Smooth muscle cell (in vitro differentiated cells): ENCODE measurements around the gene STAM. TPM values are rescaled to one million over a fixed set of nuclear protein-coding genes. Genes with fewer than 3 reads are reported as not detected.
"Not testable (repeated sequence)": the region's sequence is repeated elsewhere in the genome, so short reads cannot be mapped to it uniquely, and the experiment has no call there.

Experiments used
- DNase-seq: peaks from one replicate; lab custom pipeline; 2025; ENCODE audit not compliant: unreplicated experiment; lab: John Stamatoyannopoulos, UW
- H2AFZ ChIP-seq: fragments of 200-600 bp; sonication (generic); 2 replicates; pipeline ENCODE4 v1.6.0; 2016; ENCODE audit warnings: antibody characterized with exemption, low read depth, mild to moderate bottlenecking
- H3F3A ChIP-seq: fragments of 200-600 bp; sonication (generic); 2 replicates; pipeline ENCODE4 v1.6.0; 2017; ENCODE audit warnings: antibody characterized with exemption, low read depth
- H3K27ac ChIP-seq: fragments of 200-600 bp; sonication (generic); 2 replicates; pipeline ENCODE4 v1.5.1; 2016; ENCODE audit warnings: low read depth, mild to moderate bottlenecking
- H3K27me3 ChIP-seq: fragments of 200-600 bp; sonication (generic); 2 replicates; pipeline ENCODE4 v1.6.1; 2016; ENCODE audit warnings: low read depth, mild to moderate bottlenecking
- H3K36me3 ChIP-seq: fragments of 200-600 bp; sonication (generic); 2 replicates; pipeline ENCODE4 v1.5.1; 2016; ENCODE audit warnings: low read depth
- H3K4me1 ChIP-seq: fragments of 200-600 bp; sonication (generic); 2 replicates; pipeline ENCODE4 v1.5.1; 2016; ENCODE audit warnings: low read depth
- H3K4me2 ChIP-seq: fragments of 200-600 bp; sonication (generic); 2 replicates; pipeline ENCODE4 v1.6.0; 2016; ENCODE audit warnings: mild to moderate bottlenecking
- H3K4me3 ChIP-seq: fragments of 200-600 bp; sonication (generic); 2 replicates; pipeline ENCODE4 v1.5.1; 2016; ENCODE audit warnings: mild to moderate bottlenecking
- H3K79me2 ChIP-seq: fragments of 200-600 bp; sonication (generic); 2 replicates; pipeline ENCODE4 v1.6.0; 2016; ENCODE audit warnings: low read depth, mild to moderate bottlenecking
- H3K9ac ChIP-seq: fragments of 200-600 bp; sonication (generic); 2 replicates; pipeline ENCODE4 v1.6.0; 2016; ENCODE audit warnings: low read depth
- H3K9me3 ChIP-seq: fragments of 200-600 bp; sonication (generic); replicated peaks from 2 replicates; pipeline ENCODE4 v1.5.1; 2016; ENCODE audit warnings: low read depth
- H4K20me1 ChIP-seq: fragments of 200-600 bp; sonication (generic); 2 replicates; pipeline ENCODE4 v1.6.0; 2016; ENCODE audit warnings: low read depth
- WGBS: methylation state at CpG from one replicate; pipeline ENCODE4 v1.1.7; 2016; ENCODE audit warnings: low lambda C conversion rate; 5-methylcytosine and 5-hydroxymethylcytosine counted together
- polyA plus RNA-seq: library from polyadenylated mRNA; unstranded; fragments of >200 nt; fragmentation: Nextera tagmentation; extraction: Ambion mirVana; gene quantifications from 2 replicates; pipeline ENCODE4 v1.2.1, GENCODE V29; 2016
- total RNA-seq: library from RNA; depleted of rRNA; stranded (reverse); fragments of >200 nt; gene quantifications from 2 replicates; pipeline ENCODE4 v1.2.3, GENCODE V29; 2014
- TF ChIP-seq, protein P1 (sequence below): fragments of 200-600 bp; sonication (generic); IDR thresholded peaks from 2 replicates; pipeline ENCODE4 v1.5.1; 2017; ENCODE audit warnings: borderline replicate concordance, mild to moderate bottlenecking, antibody characterized with exemption; ENCODE audit not compliant: insufficient read depth, poor library complexity, severe bottlenecking

The STAM gene
- total and polyA plus RNA-seq, 2 experiments from 2014 or later: 16.0 to 30.2 TPM

GRCh38 chr10:17622061-17622460 is 21.9 kb upstream of the STAM start:
- Histone ChIP-seq H3K27me3 (no peaks in the 10 kb centered on the region), H3K9me3 (no peaks in the 10 kb centered on the region), H3K4me1 (no peaks in the 10 kb centered on the region), H3K36me3 (no peaks in the 10 kb centered on the region), H3K4me3 (no peak overlapping the region), H3K9ac (no peak overlapping the region), H3K79me2 (no peaks in the 10 kb centered on the region), H2AFZ (no peak overlapping the region), H3K27ac (no peak overlapping the region), H3K4me2 (no peak overlapping the region), H4K20me1 (no peaks in the 10 kb centered on the region), H3F3A (peaks cover 4% of the 10 kb centered on the region)
- no peak for DNase-seq
- whole genome bisulfite sequencing: 75% methylated on average over 8 of the region's 8 CpGs
- TF ChIP-seq, protein P1, sequence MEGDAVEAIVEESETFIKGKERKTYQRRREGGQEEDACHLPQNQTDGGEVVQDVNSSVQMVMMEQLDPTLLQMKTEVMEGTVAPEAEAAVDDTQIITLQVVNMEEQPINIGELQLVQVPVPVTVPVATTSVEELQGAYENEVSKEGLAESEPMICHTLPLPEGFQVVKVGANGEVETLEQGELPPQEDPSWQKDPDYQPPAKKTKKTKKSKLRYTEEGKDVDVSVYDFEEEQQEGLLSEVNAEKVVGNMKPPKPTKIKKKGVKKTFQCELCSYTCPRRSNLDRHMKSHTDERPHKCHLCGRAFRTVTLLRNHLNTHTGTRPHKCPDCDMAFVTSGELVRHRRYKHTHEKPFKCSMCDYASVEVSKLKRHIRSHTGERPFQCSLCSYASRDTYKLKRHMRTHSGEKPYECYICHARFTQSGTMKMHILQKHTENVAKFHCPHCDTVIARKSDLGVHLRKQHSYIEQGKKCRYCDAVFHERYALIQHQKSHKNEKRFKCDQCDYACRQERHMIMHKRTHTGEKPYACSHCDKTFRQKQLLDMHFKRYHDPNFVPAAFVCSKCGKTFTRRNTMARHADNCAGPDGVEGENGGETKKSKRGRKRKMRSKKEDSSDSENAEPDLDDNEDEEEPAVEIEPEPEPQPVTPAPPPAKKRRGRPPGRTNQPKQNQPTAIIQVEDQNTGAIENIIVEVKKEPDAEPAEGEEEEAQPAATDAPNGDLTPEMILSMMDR: no peak

DNA sequence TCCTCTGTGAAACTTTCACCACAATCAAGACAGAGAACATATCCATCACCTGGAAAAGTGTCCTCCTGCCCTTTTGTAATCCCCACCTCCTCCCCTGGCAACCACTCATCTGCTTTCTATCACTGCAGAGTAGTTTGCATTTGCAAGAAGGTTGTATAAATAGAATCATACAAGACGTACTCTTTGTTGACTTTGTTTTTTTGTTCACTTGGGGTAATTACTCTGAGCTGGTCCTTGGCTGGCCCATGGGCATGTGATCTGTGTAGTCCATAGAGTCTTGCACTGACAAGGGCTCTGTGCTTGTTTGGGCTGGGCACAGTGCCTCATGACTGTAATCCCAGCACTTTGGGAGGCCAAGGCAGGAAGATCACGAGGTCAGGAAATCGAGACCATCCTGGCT is 19.0 kb upstream of the STAM start:
- Histone ChIP-seq H3K79me2 (no peaks in the 10 kb centered on the region), H3K27me3 (no peaks in the 10 kb centered on the region), H3K4me1 (no peaks in the 10 kb centered on the region), H3K27ac (no peak overlapping the region), H3F3A (no peaks in the 10 kb centered on the region), H3K4me2 (no peak overlapping the region), H4K20me1 (no peaks in the 10 kb centered on the region), H2AFZ (no peak overlapping the region), H3K9me3 (no peaks in the 10 kb centered on the region), H3K9ac (no peak overlapping the region), H3K4me3 (no peak overlapping the region), H3K36me3 (no peaks in the 10 kb centered on the region)
- 84% methylated on average over 3 of the region's 3 CpGs for WGBS
- TF ChIP-seq, protein P1: no peak
- no peak for DNase-seq

DNA sequence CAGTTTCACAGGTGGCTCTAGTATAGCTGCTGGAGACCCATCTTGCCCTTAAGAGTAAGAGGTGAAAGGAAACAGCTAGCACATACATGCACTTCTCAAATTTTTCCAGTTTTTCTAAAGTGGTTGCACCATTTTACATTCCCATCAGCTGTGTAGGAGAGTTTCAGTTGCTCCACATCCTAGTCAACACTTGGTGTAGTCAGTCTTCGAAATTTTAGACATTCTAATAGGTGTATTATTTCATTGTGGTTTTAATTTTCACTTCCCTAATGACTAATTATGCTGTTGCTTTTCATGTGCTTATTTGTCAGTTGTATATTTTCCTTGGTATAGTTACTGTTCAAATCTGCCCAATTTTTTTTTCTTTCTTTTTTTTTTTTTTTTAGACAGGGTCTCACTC is 17.3 kb upstream of the STAM start:
- no peak overlapping the region for H2AFZ ChIP-seq
- no peaks in the 10 kb centered on the region for H4K20me1 ChIP-seq
- no peak overlapping the region for H3K4me2 ChIP-seq
- no peaks in the 10 kb centered on the region for H3K27me3 ChIP-seq
- 74% methylated on average over 1 of the region's 1 CpG for WGBS
- H3K79me2 ChIP-seq: no peaks in the 10 kb centered on the region
- no peak overlapping the region for H3K4me3 ChIP-seq
- H3K27ac ChIP-seq: no peak overlapping the region
- no peaks in the 10 kb centered on the region for H3K4me1 ChIP-seq
- no peaks in the 10 kb centered on the region for H3F3A ChIP-seq
- DNase-seq: no peak
- no peak overlapping the region for H3K9ac ChIP-seq
- no peaks in the 10 kb centered on the region for H3K36me3 ChIP-seq
- no peaks in the 10 kb centered on the region for H3K9me3 ChIP-seq
- TF ChIP-seq, protein P1: no peak

DNA sequence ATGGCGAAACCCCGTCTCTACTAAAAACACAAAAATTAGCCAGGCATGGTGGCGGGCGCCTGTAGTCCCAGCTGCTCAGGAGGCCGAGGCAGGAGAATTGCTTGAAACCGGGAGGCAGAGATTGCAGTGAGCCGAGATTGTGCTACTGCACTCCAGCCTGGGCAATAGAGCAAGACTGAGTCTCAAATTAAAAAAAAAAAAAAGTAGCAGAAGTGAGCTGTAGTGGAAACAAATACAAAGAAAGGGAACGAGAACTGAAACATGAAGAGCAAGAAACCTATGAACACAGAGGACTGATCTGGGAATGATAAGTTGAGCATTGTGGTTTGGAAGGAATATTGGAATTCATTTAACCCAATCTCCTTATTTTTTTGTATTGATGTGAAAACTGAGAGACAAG is 11.4 kb upstream of the STAM start:
- H3K9me3 ChIP-seq, H3F3A ChIP-seq, H3K9ac ChIP-seq, H3K27ac ChIP-seq, H3K36me3 ChIP-seq, H2AFZ ChIP-seq, H3K4me1 ChIP-seq, H4K20me1 ChIP-seq, H3K4me2 ChIP-seq, H3K4me3 ChIP-seq, H3K79me2 ChIP-seq, DNase-seq, H3K27me3 ChIP-seq: not testable (repeated sequence)
- 90% methylated on average over 8 of the region's 8 CpGs for WGBS
